Gastroesophageal sphincter (tissue), 3 donors: Measurements from ENCODE around the gene SPDYC.

ENCODE experiments used
- EP300 ChIP-seq: sonication (generic); formaldehyde crosslinking; IDR thresholded peaks from one replicate; pipeline ENCODE4 v1.6.1; 2017; ENCODE audit warnings: antibody characterized with exemption, mild to moderate bottlenecking
- TF ChIP-seq, protein P1 (sequence below), 4 experiments: fragments of 200-600 bp in 2 of 4; fragments of 450-650 bp in 2 of 4; sonication (generic) in 1 of 4; IDR thresholded peaks; one replicate each; pipeline ENCODE4 v1.5.1; 2017 to 2019; ENCODE audit warnings: antibody characterized with exemption in 4 of 4, mild to moderate bottlenecking in 2 of 4, moderate library complexity in 2 of 4

DNA sequence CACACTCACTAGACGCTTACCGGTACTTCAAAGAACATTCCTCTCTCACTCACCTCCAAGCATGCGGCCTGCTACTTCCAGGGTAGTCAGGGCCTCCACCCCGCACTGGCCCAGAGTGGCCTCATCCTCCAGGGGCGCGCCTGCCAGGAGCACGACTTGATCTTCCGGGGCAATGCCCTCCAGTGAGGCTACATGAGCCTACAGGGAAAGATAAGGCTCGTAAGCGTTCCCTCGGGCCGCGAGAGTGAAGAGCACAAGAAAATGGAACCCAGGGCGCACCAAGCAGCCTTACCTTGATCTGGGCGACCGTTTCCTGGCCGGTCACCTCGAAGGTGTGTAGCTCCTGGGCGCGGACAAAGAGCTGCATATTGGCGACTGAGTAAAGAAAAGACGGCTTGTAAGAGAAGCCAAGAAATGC lies 48.6 kb upstream of the SPDYC start:
- TF ChIP-seq, protein P1, sequence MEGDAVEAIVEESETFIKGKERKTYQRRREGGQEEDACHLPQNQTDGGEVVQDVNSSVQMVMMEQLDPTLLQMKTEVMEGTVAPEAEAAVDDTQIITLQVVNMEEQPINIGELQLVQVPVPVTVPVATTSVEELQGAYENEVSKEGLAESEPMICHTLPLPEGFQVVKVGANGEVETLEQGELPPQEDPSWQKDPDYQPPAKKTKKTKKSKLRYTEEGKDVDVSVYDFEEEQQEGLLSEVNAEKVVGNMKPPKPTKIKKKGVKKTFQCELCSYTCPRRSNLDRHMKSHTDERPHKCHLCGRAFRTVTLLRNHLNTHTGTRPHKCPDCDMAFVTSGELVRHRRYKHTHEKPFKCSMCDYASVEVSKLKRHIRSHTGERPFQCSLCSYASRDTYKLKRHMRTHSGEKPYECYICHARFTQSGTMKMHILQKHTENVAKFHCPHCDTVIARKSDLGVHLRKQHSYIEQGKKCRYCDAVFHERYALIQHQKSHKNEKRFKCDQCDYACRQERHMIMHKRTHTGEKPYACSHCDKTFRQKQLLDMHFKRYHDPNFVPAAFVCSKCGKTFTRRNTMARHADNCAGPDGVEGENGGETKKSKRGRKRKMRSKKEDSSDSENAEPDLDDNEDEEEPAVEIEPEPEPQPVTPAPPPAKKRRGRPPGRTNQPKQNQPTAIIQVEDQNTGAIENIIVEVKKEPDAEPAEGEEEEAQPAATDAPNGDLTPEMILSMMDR (IDR thresholded peaks at IDR 0.05) = no peak
- TF ChIP-seq EP300 = no peak
